ENCODE data around the gene GSTCD.
"Not testable (repeated sequence)": the region's sequence is repeated elsewhere in the genome, so short reads cannot be mapped to it uniquely, and the experiment has no call there.

DNA sequence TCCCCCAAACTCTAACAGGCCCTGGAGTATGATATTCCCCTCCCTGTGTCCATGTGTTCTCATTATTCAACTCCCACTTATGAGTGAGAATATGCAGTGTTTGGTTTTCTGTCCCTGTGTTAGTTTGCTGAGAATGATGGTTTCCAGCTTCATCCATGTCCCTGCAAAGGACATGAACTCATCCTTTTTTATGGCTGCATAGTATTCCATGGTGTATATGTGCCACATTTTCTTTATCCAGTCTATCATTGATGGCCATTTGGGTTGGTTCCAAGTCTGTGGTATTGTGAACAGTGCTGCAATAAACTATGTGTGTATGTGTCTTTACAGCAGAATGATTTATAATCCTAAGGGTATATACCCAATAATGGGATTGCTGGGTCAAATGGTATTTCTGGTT is 61.9 kb downstream of the GSTCD start:
- TF ChIP-seq, protein P1, sequence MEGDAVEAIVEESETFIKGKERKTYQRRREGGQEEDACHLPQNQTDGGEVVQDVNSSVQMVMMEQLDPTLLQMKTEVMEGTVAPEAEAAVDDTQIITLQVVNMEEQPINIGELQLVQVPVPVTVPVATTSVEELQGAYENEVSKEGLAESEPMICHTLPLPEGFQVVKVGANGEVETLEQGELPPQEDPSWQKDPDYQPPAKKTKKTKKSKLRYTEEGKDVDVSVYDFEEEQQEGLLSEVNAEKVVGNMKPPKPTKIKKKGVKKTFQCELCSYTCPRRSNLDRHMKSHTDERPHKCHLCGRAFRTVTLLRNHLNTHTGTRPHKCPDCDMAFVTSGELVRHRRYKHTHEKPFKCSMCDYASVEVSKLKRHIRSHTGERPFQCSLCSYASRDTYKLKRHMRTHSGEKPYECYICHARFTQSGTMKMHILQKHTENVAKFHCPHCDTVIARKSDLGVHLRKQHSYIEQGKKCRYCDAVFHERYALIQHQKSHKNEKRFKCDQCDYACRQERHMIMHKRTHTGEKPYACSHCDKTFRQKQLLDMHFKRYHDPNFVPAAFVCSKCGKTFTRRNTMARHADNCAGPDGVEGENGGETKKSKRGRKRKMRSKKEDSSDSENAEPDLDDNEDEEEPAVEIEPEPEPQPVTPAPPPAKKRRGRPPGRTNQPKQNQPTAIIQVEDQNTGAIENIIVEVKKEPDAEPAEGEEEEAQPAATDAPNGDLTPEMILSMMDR (IDR thresholded peaks at IDR 0.05) = not testable (repeated sequence)
- TF ChIP-seq EZH2 (IDR thresholded peaks at IDR 0.05) = not testable (repeated sequence)

Measured in neural progenitor cell (in vitro differentiated cells).